Measurements from ENCODE around the gene SLC44A1. TPM values are rescaled to one million over a fixed set of nuclear protein-coding genes. Genes with fewer than 3 reads are reported as not detected.

The SLC44A1 gene
- total and polyA plus RNA-seq, 2 of the 13 experiments (the other 11 are each of a cell fraction or from before 2014, with no cell fraction given): 21.4 to 40.8 TPM

DNA sequence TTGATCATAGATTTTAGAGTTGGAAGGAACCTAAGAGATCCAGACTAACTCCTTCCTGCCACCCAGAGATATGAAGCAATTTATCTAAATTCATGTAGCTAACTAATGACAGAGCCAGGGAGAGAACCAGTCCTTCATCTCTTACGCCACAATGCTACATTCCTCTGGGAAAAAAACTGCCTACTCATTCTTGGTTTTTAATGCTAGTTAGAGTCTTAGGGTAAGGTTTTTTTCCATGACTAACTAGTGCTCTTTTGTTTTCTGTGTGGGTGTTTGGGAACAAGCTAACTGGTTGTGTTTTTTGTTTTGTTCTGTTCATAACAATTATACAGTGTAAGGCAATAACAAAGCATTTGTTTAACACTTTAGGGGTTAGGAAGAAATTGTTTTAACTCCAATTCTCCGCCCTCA lies 52.4 kb downstream of the SLC44A1 start:
- POLR2A ChIA-PET: interaction anchor here (1.0 to 2.0 kb wide), 4 partner anchors 11 to 370 kb away, joined by 3 to 15 read pairs (median 4); no protein-coding TSS in a partner anchor
- Histone ChIP-seq H3K36me3 (replicated peaks in 1 of 2; ENCODE audit: control insufficient read depth in 1 of 2, insufficient read depth in 2 of 2, low read length in 2 of 2) (peaks cover 8 to 20% of the 10 kb centered on the region in 2 experiments), H3K27ac (ENCODE audit: extremely low read length, insufficient read depth, low read length) (peak overlapping the region; percentile 50), H3K79me2 (ENCODE audit: insufficient read depth, low read length) (peaks cover 48% of the 10 kb centered on the region), H2AFZ (ENCODE audit: low read length) (no peak overlapping the region), H3K9ac (ENCODE audit: insufficient read depth, low read depth, low read length) (no peak overlapping the region; the same call in 1 of the 2 replicates), H3K4me2 (ENCODE audit: low read depth, low read length) (0 out of 2 replicates have a peak overlapping the region, but pooled peaks have one; percentile 1), H3K4me1 (ENCODE audit: insufficient read depth, low read length) (peaks cover 64% of the 10 kb centered on the region), H4K20me1 (ENCODE audit: insufficient read depth, low read length) (no peaks in the 10 kb centered on the region), H3K4me3 (replicated peaks in 1 of 3; ENCODE audit: insufficient read depth in 1 of 3, low read depth in 2 of 3, low read length in 3 of 3) (no peak overlapping the region), H3K27me3 (ENCODE audit: control insufficient read depth in 1 of 2, insufficient read depth in 2 of 2, low read length in 2 of 2) (no peaks in the 10 kb centered on the region), H3K9me3 (ENCODE audit: low read length) (no peaks in the 10 kb centered on the region)
- CTCF ChIA-PET (ENCODE audit: low intra/inter-chr PET ratio, low total read pairs): no interaction called here
- intact Hi-C loops (cut with micrococcal nuclease; ENCODE audit: unreplicated experiment): no loop called here
- no TSS peak for BruUV-seq (replicated peaks)
- peak; percentile 90 for DNase-seq (ENCODE audit: low spot score)
- 89% methylated on average over 2 of the region's 2 CpGs for WGBS (ENCODE audit: low lambda C conversion rate)
- in situ Hi-C loops (cut with HindIII; ENCODE audit: extremely low pct_ligation_motif_present, low pct_unique_long_range_greater_than_20kb): no loop called here
- ATAC-seq: peak; percentile 79
- peak; percentile 15 for FAIRE-seq
- TF ChIP-seq, protein P1, sequence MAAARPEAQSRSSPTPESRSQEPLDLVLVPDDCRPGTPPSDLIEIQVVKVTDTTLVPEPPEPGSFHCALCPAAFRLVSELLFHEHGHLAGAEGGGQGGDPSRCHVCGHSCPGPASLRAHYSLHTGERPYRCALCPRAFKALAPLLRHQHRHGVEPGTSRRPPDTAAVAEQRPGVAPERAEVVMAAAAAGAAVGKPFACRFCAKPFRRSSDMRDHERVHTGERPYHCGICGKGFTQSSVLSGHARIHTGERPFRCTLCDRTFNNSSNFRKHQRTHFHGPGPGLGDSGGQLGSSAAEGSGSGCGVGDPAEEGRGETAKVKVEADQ (CRISPR knock-in tag; IDR thresholded peaks at IDR 0.05; ENCODE audit: borderline replicate concordance): no peak
- TF ChIP-seq NCOA1 (CRISPR knock-in tag; IDR thresholded peaks at IDR 0.05): no peak
- no peak for TF ChIP-seq ZSCAN25 (CRISPR knock-in tag; IDR thresholded peaks at IDR 0.05)
- TF ChIP-seq CEBPG (CRISPR knock-in tag; IDR thresholded peaks at IDR 0.05): peak; percentile 69
- TF ChIP-seq TEAD3 (CRISPR knock-in tag; optimal IDR thresholded peaks at IDR 0.05; ENCODE audit: borderline replicate concordance): peak; percentile 40
- no peak for TF ChIP-seq ZNF235 (CRISPR knock-in tag; IDR thresholded peaks at IDR 0.05; ENCODE audit: borderline replicate concordance)
- TF ChIP-seq MAFF (IDR thresholded peaks at IDR 0.05; ENCODE audit: low read depth, low read length): 0 out of 2 replicates have a peak, but pooled peaks have one; percentile 49
- no peak for TF ChIP-seq RAD21 (CRISPR knock-in tag; IDR thresholded peaks at IDR 0.05)
- TF ChIP-seq, protein P2, sequence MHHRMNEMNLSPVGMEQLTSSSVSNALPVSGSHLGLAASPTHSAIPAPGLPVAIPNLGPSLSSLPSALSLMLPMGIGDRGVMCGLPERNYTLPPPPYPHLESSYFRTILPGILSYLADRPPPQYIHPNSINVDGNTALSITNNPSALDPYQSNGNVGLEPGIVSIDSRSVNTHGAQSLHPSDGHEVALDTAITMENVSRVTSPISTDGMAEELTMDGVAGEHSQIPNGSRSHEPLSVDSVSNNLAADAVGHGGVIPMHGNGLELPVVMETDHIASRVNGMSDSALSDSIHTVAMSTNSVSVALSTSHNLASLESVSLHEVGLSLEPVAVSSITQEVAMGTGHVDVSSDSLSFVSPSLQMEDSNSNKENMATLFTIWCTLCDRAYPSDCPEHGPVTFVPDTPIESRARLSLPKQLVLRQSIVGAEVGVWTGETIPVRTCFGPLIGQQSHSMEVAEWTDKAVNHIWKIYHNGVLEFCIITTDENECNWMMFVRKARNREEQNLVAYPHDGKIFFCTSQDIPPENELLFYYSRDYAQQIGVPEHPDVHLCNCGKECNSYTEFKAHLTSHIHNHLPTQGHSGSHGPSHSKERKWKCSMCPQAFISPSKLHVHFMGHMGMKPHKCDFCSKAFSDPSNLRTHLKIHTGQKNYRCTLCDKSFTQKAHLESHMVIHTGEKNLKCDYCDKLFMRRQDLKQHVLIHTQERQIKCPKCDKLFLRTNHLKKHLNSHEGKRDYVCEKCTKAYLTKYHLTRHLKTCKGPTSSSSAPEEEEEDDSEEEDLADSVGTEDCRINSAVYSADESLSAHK (CRISPR knock-in tag; IDR thresholded peaks at IDR 0.05; ENCODE audit: borderline replicate concordance): no peak
- TF ChIP-seq PHF20 (CRISPR knock-in tag; IDR thresholded peaks at IDR 0.05): no peak
- no peak for TF ChIP-seq ZNF530 (CRISPR knock-in tag; IDR thresholded peaks at IDR 0.05; ENCODE audit: low read depth)
- TF ChIP-seq, protein P3, sequence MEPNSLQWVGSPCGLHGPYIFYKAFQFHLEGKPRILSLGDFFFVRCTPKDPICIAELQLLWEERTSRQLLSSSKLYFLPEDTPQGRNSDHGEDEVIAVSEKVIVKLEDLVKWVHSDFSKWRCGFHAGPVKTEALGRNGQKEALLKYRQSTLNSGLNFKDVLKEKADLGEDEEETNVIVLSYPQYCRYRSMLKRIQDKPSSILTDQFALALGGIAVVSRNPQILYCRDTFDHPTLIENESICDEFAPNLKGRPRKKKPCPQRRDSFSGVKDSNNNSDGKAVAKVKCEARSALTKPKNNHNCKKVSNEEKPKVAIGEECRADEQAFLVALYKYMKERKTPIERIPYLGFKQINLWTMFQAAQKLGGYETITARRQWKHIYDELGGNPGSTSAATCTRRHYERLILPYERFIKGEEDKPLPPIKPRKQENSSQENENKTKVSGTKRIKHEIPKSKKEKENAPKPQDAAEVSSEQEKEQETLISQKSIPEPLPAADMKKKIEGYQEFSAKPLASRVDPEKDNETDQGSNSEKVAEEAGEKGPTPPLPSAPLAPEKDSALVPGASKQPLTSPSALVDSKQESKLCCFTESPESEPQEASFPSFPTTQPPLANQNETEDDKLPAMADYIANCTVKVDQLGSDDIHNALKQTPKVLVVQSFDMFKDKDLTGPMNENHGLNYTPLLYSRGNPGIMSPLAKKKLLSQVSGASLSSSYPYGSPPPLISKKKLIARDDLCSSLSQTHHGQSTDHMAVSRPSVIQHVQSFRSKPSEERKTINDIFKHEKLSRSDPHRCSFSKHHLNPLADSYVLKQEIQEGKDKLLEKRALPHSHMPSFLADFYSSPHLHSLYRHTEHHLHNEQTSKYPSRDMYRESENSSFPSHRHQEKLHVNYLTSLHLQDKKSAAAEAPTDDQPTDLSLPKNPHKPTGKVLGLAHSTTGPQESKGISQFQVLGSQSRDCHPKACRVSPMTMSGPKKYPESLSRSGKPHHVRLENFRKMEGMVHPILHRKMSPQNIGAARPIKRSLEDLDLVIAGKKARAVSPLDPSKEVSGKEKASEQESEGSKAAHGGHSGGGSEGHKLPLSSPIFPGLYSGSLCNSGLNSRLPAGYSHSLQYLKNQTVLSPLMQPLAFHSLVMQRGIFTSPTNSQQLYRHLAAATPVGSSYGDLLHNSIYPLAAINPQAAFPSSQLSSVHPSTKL (CRISPR knock-in tag; IDR thresholded peaks at IDR 0.05): peak; percentile 55; the same call in 1 of the 2 replicates
- no peak for TF ChIP-seq ZNF781 (CRISPR knock-in tag; IDR thresholded peaks at IDR 0.05; ENCODE audit: borderline replicate concordance, not compliant biosample characterization)
- TF ChIP-seq ZNF652 (CRISPR knock-in tag; IDR thresholded peaks at IDR 0.05; ENCODE audit: borderline replicate concordance, low read depth): 0 out of 2 replicates have a peak, but pooled peaks have one; percentile 43
- TF ChIP-seq SOX13 (IDR thresholded peaks at IDR 0.05): no peak
- peak in 1 of 2 experiments; percentile 33; a peak in 1 of 4 replicates for TF ChIP-seq SOX13 (CRISPR knock-in tag; conservative IDR thresholded peaks at IDR 0.05 in 1 of 2, IDR thresholded peaks at IDR 0.05 in 1 of 2)
- no peak for TF ChIP-seq BCL6 (CRISPR knock-in tag; IDR thresholded peaks at IDR 0.05)
- peak; percentile 93 for TF ChIP-seq NFE2L2 (IDR thresholded peaks at IDR 0.05; ENCODE audit: low read length)
- TF ChIP-seq ZNF510 (CRISPR knock-in tag; IDR thresholded peaks at IDR 0.05; ENCODE audit: low read depth): no peak
- no peak for TF ChIP-seq PAX8 (CRISPR knock-in tag; IDR thresholded peaks at IDR 0.05; ENCODE audit: borderline replicate concordance)
